Astrocyte of the spinal cord (primary cell): ENCODE results near the gene KRT83.

Source experiments
- DNase-seq: peaks from one replicate; pipeline ENCODE4 v3.0.0; 2011; ENCODE audit warnings: low read depth, low spot score
- H3K4me3 ChIP-seq: 2 replicates; pipeline ENCODE4 v1.5.1; 2011; ENCODE audit warnings: low read depth, mild to moderate bottlenecking, low read length, moderate library complexity
- CTCF ChIP-seq: IDR thresholded peaks from 2 replicates; pipeline ENCODE4 v1.5.1; 2012; ENCODE audit warnings: low read depth, mild to moderate bottlenecking, low read length, inconsistent platforms
- in situ Hi-C: cut with HindIII; loops from 2 replicates; pipeline ENCODE4 v1.10.0; 2017; ENCODE audit warnings: low sequenced_read_pairs

KRT83 gene

GRCh38 chr12:52327052-52327829 is 6.0 kb upstream of the KRT83 start:
- no peak overlapping the region for H3K4me3 ChIP-seq
- DNase-seq, result peak; percentile 88
- TF ChIP-seq CTCF, result peak; percentile 91
- in situ Hi-C loops, result no loop called here

DNA sequence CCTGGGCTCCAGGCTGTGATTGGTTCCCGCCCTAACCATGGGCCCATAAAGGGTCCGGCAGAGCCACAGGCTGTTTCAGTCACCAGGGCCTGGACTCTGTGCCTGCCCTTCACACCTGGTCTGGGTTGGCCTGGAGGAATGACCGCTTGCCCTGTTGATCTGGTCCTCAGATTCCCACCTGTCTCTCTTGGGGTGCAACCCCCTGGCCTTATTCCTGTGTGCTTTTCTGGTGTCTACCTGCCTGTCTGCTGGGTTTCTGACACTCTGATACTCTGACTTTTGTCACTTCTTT is 2.9 kb upstream of the KRT83 start:
- in situ Hi-C loops, result no loop called here
- H3K4me3 ChIP-seq, result no peak overlapping the region
- no peak for TF ChIP-seq CTCF
- no peak for DNase-seq

- no peak for DNase-seq
- in situ Hi-C loops, result no loop called here
- H3K4me3 ChIP-seq, result no peak overlapping the region
- no peak for TF ChIP-seq CTCF
Observed at GRCh38 chr12:52323416-52324152, 2.4 kb upstream of the KRT83 start.

DNA sequence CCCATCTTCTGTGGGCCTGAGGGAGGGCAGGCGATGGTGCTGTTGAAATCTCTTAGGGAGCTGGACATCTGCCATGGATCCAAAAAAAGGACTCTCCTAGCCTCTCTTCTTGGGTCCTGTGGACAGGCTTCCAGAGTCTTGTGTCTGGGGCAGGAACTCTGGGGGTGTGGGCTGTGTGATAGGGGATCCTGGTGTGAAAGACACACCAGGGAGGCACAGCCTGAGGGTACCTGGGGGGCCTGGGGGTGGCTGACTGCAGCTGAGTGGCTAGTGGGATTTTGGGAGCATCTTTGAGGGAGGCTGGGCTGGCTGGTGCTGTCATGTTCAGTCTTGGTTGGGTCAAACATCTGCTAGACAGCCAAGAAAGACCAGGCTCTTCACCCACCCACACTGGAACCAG is 1.8 kb upstream of the KRT83 start:
- DNase-seq, result no peak
- in situ Hi-C loops, result no loop called here
- TF ChIP-seq CTCF, result no peak
- no peak overlapping the region for H3K4me3 ChIP-seq

DNA sequence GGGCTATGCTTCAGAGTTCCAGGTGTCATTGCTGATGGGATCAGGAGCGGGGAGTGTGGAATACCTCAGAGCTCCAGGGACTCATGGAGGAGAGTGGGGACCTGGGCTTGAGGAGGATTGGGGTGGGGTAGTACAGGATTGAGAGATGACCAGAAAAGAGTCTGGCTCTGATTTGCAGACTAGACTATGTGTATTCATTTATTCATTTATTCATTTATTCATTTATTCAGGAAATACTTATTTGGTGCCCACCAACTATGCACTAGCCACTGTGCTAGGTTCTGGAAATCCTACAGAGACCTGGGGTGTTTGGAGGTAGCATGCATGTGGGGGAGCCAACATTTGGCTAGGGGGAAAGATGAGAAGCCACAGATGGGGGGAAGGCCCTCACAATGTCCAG is 871 bp upstream of the KRT83 start:
- no peak overlapping the region for H3K4me3 ChIP-seq
- in situ Hi-C loops, result no loop called here
- DNase-seq, result no peak
- TF ChIP-seq CTCF, result no peak

GRCh38 chr12:52321418-52321817 is 220 bp upstream of the KRT83 start:
- no peak for TF ChIP-seq CTCF
- in situ Hi-C loops, result no loop called here
- no peak for DNase-seq
- H3K4me3 ChIP-seq, result no peak overlapping the region
